GM10266 (cell line): ENCODE measurements around the gene SASH1.

Experiments used
- DNase-seq: peaks from one replicate; pipeline ENCODE4 v3.0.0; 2012; ENCODE audit errors: extremely low spot score
- CTCF ChIP-seq: IDR thresholded peaks from 2 replicates; pipeline ENCODE4 v1.5.1; 2012; ENCODE audit warnings: mild to moderate bottlenecking, low read depth; ENCODE audit not compliant: control insufficient read depth, insufficient read depth; ENCODE audit errors: missing control alignments

The SASH1 gene

GRCh38 chr6:148328876-148329555 lies 13.6 kb upstream of the SASH1 start:
- DNase-seq, result no peak
- TF ChIP-seq CTCF, result no peak

GRCh38 chr6:148329596-148330381 lies 12.8 kb upstream of the SASH1 start:
- no peak for DNase-seq
- TF ChIP-seq CTCF, result no peak

GRCh38 chr6:148332088-148332487 lies 10.6 kb upstream of the SASH1 start:
- DNase-seq, result no peak
- TF ChIP-seq CTCF, result no peak

- no peak for TF ChIP-seq CTCF
- no peak for DNase-seq
Measured at GRCh38 chr6:148336901-148337300, 5.7 kb upstream of the SASH1 start.

- no peak for TF ChIP-seq CTCF
- no peak for DNase-seq
Measured at GRCh38 chr6:148339766-148340165, 2.9 kb upstream of the SASH1 start.

GRCh38 chr6:148340586-148341297 lies 1.9 kb upstream of the SASH1 start:
- TF ChIP-seq CTCF, result no peak
- no peak for DNase-seq

GRCh38 chr6:148342100-148342349 lies 613 bp upstream of the SASH1 start:
- no peak for DNase-seq

More at GRCh38 chr6:148342100-148342349, 613 bp upstream of the SASH1 start:
- no peak for TF ChIP-seq CTCF
